GM19397 (cell line): ENCODE measurements around the gene PTPRD.

ENCODE experiments used
- ATAC-seq: cut with Tn5 transposase; IDR thresholded peaks from one replicate; pipeline ENCODE4 v1.9.1; 2021; ENCODE audit warnings: mild to moderate bottlenecking, moderate library complexity; ENCODE audit not compliant: unreplicated experiment

The PTPRD gene

DNA sequence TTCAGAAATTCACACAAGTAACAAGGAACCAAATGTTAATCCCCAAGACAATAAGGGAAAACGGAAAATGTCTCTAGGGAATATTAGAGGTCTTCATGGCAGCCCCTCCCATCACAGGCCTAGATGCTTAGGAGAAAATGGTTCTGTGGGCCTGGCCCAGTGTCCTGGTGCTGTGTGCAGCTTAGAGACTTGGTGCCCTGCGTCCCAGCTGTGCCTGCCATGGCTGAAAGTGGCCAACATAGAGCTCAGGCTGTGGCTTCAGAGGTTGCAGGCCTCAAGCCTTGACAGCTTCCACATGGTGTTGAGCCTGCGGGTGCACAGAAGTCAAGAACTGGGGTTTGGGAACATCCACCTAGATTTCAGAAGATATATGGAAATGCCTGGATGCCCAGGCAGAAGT lies 942.3 kb downstream of the PTPRD start:
- no peak for ATAC-seq

DNA sequence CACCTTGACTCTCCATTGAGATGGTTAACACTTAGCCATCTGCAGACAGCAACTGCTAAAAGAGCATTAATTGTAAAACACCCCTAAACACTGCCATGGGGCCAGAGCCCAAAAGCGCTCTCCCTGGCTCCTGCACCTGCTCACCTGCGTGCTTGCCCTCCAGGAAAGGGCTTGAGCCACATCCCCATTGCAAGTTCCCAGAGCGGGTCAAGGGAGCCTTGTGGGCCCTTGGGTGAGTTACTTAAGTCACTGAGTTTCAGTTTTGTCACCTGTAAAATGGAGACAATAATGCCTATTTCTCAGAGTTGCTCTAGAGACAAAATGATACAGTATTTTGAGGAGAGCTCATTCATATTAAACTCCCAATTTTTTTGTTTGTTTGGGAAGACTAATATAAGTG lies 967.8 kb downstream of the PTPRD start:
- no peak for ATAC-seq

- ATAC-seq, result peak; percentile 80
These were observed 981.5 kb downstream of the PTPRD start for GRCh38 chr9:9631284-9631683.

- ATAC-seq, result no peak
These were observed 987.6 kb downstream of the PTPRD start for GRCh38 chr9:9625248-9625647.

DNA sequence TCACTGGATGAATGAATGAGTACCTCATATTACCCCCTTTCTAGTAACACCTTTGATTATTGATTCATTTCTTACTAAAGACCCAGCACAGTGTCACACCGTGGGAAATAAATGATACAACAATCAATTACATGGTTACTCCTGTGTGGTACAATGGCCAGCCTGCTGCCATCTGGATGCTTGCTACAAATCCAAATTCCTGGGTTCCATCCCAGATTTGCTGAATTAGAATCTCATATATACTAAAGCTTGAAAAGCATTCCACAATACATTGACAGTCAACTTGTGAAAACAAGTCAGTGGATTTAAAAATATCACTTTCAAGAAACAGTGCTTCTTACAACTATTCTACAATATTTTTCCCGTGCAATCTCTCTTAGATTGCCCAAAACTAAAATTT lies 989.3 kb downstream of the PTPRD start:
- ATAC-seq, result no peak

DNA sequence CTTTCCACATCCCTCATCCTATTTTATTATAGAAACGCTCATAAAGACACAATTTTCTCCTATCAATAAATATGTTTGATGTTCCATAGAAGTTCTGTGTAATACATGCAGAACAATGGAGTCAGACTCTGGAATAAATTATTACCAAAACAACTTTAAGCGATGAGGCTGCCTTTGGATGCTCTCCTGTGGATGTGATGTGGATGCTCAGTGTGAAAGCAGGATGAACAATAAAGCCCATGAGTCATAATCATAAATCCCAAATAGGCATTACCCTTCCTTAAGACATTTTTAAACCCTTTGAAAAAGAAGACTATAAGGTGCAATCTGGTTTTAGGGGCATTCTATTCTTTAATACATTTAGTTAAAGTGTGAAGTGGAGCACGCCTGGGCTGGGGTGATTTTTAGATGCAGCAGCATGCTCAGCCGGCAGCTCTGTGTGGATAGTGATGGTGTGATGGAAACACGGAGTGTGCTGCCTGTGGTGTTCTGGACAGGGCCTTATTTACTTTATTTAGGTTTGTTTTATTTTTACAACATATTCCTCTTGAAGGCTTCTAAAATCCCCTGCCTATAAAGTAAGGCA lies 991.4 kb downstream of the PTPRD start:
- ATAC-seq, result no peak

- ATAC-seq, result no peak
These were observed 992.1 kb downstream of the PTPRD start for GRCh38 chr9:9620736-9621135.

DNA sequence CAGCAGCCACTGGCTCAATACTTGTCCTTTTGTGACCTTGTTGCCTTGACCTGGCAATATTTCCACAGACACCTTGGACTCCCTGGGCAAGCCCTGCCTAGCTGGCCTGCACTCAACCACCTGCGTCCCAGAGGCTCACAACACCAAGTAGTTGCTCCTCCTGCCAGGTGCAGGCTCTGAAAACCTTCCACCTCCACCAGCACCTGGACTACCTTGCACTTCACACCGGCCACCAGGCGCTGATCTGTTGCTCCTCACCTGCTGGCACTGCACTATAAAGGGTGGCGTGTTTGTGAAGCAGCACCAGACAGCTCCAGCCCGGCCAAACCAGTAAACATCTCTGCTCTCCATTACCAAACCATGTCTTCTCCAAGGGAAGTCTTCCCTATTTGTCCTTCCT lies 997.7 kb downstream of the PTPRD start:
- ATAC-seq, result no peak

DNA sequence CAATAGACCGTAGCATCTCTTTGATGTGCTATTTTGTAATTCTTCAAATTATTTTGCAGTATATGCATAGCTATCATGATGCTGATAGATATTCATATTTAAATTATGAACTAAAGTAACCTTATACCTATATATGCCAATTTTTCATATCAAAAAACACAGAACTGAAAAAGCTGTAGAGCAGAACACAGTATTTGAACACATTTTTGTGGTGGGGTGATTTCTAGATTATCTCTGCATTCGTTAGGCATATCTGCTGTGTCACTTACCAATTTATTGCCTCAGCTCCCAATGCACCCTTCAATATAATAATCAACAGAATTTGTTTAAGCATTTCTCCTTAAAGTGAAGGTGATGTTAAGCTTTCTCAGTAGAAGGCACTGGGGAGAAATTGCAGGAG lies 998.2 kb downstream of the PTPRD start:
- no peak for ATAC-seq

- peak; percentile 48 for ATAC-seq
These were observed 1000.0 kb downstream of the PTPRD start for GRCh38 chr9:9612755-9613154.

DNA sequence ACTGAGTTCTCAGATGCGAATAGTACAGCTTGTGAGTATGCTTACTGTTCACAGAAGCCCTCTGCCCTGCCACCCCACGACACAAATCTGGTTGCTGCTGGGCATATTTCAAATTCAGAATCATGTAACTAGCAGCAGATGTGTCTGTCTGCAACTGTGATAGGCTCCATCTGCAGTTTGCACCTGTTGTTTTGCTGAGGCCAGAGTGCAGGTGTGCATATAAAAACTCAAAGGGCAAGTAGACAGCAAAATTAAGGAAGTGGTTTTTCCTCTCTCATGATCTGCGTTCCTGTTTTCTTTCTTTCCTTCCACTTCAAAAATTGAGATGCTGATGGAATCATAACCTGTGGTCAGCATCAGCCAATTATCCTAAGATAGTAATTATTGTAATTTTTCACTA lies 1000.5 kb downstream of the PTPRD start:
- peak; percentile 90 for ATAC-seq

- ATAC-seq, result no peak
These were observed 1007.1 kb downstream of the PTPRD start for GRCh38 chr9:9605681-9606080.

DNA sequence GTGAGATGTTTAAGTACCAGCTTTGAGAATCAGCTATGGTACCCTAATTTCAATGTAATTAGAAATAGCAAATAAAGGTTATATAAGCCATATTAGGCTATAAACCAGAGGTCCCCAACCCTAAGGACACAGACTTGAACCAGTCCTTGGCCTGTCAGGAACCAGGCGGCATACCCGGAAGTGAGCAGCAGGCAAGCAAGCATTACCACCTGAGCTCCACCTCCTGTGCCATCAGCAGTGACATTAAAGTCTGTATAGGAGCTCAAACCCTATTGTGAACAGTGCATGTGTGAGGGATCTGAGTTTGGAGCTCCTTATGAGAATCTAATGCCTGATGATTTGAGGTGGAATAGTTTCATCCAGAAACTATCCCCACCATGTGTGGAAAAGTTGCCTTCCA lies 1009.5 kb downstream of the PTPRD start:
- ATAC-seq, result no peak

DNA sequence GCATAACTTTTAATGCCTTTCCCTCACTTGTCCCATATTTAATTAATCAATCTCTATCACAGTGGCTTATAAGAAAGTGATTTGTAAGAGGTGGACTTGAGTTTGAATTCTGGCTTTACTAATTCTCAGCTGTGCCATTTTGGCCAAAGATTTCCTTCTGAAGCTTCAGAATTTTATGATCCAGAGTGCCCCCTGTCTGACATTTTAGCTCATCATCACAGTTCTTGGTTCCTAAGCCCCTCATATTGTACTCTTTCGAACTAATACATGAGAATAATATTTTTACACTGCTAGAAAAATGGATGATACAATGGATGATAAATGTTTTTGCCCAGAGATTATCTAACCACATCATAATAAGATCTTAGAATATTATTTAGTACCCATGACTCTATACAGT lies 1014.1 kb downstream of the PTPRD start:
- no peak for ATAC-seq

DNA sequence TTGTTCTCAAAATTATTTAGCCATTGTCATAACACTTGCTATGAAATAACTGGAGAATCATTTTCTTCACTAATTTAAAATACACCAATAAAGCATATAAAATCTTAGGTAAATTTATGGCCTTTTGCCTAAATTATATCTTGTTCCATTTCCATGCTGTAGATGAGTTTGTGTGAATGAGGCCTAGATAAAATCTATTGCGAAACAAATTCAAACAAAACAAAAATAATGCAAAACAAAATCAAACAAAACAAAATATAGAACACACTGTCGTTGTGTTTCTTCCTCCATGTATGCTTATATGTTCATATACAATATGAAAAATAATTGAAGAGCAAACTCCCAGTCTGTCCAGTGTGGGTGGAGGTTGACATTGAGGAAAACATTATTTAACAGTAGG lies 1020.7 kb downstream of the PTPRD start:
- no peak for ATAC-seq

DNA sequence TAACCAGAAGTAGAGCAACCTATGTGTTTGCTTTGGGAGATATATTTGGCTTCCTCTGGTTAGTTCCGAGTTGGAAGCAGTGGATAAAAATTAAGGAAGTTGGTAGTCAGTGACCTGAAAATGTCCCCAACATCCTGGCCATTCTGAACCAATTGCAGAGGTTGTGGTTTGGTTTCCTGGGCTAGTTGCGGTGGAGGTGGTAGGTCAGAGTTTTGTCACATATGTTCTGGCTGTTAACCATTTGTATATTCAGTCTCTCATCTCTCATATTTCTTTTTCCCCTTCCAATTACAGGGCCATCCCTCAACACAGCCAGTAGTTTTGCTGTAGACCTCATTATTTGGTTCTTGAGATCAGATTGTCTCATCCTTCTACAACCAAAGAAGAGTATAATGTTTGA lies 1026.9 kb downstream of the PTPRD start:
- no peak for ATAC-seq

DNA sequence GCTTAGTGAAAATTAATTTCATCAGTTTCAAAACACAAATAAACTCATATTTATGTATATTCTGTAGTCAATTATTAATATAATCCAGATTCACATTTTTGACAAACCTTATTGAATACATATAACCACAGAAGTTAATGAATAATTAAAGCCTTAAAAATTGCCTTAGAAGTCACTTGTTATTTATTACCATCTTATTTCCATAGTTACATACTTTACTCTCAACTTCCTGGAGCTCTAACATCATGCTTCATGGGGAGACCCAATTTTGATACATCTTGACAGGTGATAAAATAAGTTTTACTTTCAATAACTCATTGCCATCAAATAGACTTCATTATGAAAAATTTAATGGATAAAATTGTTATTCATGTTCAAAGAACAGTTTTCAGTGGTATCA lies 1038.7 kb downstream of the PTPRD start:
- no peak for ATAC-seq

- no peak for ATAC-seq
These were observed 1047.1 kb downstream of the PTPRD start for GRCh38 chr9:9565700-9566099.

GRCh38 chr9:9563817-9564216 lies 1049.0 kb downstream of the PTPRD start:
- no peak for ATAC-seq

GRCh38 chr9:9560382-9561035 lies 1052.3 kb downstream of the PTPRD start:
- ATAC-seq, result no peak

GRCh38 chr9:9558907-9559306 lies 1053.9 kb downstream of the PTPRD start:
- no peak for ATAC-seq

GRCh38 chr9:9557804-9558334 lies 1054.9 kb downstream of the PTPRD start:
- ATAC-seq, result no peak
